ENCODE results near the gene TIMP3.

TIMP3 gene

GRCh38 chr22:32788904-32789624 lies 12.4 kb upstream of the TIMP3 start:
- DNase-seq, result no peak

DNA sequence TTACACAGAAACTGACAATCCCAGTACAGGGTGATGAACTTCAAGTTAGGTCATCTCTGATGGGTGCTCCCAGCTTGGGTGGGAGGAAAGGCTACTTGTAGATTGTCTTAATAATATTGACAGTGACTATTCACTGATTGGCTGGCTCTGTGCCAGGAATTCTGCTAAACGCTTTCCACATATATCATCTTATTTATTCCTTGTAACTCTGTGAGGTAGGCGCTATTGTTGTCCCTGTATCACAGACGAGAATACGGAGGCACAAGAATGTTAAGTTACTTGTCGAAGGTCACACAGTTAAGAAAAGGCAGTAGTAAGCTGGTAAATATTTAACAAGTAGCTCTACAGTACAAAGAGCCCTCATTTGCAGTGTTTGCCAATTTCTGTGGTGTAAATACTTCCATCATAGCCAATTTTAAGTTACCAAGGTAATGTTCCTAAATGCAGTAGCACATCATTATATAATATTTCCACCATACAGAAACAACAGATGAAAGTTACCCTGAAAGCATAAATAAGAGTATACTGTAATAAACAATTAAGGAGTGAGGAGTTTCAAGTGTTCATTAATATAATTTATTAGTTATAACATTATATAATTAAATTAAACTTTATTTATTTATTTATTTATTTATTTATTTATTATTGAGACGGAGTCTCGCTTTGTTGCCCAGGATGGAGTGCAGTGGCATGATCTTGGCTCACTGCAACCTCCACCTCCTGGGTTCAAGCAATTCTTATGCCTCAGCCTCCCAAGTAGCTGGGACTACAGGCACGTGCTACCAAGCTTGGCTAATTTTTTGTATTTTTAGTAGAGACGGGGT lies 11.5 kb upstream of the TIMP3 start:
- DNase-seq, result no peak

DNA sequence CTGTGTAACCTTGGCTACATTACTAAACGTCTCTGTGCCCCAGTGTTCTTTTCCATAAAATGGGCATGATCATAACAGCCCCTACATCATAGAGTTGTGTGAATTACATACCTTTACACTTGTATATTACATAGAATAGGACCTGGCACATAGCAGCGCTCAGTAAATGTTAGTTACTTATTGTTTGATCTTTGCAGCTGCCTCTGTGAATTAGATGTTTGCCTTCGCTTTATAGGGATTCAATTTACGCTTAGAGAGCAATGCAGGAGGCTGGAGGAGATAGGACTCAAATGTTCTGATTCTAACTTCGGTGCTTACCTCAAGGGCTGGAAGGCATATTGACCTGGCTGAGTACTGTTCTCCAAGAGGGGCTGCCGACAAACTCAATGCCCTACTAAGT lies 10.4 kb upstream of the TIMP3 start:
- no peak for DNase-seq

DNA sequence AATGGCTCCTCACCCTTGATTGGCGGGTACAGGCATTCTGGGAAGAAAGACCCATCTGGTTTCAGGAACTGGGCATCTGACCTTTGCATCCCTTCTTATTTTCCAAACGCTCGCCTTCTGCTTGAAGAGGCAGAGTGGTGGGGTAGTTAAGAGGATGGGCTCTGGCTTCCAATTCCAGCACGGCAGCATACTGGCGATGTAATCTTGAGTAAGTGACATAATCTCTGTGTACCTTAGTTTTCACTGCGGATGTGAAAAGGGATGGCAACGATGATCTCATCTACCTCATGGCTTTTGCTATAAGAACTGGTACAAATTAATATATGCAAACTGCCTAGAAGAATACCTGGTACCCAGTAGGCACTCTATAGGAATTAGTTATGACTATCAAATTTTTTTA lies 10.0 kb upstream of the TIMP3 start:
- DNase-seq, result no peak

DNA sequence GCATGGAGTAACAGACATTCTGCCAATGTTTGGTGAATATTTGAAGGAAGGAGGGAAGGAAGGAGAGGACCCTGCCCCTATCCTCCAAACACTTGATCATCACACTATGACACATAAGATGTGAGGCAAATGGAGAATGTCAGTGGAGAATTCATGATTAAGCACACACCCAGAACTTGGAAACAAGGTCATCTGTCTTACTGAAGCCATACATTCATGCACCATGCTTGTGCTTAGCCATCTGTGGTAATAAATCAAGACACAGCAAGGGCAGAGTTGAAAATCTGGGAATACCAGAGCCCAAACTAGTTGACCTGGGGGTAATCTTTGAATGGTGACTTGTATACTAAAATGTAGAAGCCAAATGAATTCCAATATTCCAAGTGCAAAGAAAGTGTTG lies 7.9 kb upstream of the TIMP3 start:
- no peak for DNase-seq

- DNase-seq, result no peak
Observed at GRCh38 chr22:32794449-32795213, 6.9 kb upstream of the TIMP3 start.

DNA sequence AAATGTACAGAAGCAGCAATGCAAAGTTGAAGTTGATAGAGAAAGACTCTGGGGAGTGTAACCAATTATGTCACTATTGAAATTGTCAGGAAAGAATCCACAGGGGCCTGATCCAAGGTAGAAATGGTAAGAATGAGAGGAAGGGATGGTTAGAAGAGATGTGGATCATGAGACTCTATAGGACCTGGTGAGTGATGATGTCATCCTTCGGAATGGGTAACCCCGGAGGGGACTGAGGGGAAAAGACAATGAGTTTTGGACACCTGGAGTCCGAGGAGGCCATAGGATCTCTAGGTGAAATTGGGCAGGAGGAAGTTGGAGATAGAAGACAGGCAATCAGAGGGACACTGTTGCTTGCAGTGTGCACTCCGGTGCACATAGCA lies 6.3 kb upstream of the TIMP3 start:
- no peak for DNase-seq

- peak; percentile 46 to 58 for DNase-seq
Observed at GRCh38 chr22:32796865-32797573, 4.5 kb upstream of the TIMP3 start.

DNA sequence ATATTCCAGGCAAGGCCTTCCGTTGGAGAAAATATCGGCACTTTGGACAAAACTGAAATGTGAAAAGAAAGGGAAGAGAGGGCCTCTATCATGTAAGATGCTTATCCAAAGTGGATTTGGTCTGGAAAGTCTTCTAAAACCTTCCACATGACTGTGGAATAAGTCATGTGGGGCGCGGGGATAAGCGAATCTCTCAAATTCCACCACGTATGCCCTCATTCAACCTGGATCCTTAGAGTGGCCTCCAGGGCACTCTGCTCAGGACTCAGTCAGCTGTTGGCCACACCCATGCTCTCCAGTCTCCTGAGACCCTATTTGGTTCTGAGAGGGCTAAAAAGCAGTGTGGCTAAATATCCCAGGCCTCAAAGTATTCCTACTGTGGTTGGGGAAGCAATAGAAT lies 2.0 kb upstream of the TIMP3 start:
- DNase-seq, result no peak

DNA sequence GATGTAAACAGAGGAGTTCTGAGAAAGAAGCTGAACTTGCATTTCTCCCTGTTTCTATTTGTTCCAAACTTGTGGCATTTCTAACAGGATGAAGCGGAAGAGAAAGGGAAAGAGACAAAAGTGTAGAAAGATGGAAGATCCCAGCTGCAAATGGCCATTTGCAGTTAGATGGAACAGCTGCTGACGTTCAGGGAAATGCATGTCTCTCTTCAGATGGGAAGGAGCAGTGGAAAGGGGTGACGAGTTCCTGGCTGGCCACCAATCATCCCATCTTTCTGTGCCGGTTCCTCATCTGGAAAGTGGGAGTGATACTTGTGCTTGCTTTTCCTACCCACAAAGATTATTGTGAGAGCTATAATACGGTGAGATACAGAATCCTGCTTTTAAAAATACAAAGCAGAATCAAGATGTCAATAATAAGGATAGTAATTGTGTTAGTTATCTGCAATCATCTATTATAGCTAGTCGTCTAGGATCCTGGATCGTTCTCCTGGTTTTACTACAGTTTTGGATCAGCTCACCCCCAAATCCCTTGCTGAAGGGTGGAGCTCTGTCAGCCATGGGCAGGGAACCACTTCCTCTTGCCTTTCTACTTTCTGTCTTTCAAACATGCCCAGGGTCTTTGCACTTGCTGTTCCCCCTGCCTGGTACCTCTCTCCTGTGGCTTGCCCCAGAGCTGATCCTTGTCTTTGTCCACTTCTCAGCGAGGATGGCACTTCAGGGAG lies 1.2 kb upstream of the TIMP3 start:
- DNase-seq, result no peak

- DNase-seq, result no peak
Observed at GRCh38 chr22:32800994-32801536, 440 bp upstream of the TIMP3 start.

DNA sequence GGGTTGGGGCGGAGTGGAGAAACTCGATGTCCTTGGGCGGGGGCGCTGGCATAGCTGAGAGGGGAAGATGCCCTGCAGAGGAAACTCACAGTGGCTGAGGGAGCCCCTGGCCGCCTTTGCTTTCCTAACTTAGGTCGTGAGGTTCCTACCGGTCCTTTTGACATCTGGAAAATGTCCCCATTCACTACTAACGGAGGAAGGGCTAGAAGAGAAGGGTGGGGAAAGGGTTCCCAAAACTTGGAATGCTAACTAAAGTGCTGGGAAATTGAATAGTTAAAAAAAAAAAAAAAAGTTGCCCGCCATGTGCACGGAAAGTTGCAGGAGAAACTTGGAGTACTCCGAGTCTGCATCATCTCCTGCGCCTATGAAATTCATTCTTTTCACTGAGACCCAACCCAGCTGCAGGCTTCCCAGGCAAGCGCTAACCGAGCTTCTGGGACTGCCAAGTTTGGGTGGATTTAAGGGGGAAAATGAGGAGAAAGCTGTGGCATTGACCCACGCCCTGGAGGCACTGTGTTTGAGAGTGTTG lies 796 bp downstream of the TIMP3 start:
- DNase-seq, result no peak

DNA sequence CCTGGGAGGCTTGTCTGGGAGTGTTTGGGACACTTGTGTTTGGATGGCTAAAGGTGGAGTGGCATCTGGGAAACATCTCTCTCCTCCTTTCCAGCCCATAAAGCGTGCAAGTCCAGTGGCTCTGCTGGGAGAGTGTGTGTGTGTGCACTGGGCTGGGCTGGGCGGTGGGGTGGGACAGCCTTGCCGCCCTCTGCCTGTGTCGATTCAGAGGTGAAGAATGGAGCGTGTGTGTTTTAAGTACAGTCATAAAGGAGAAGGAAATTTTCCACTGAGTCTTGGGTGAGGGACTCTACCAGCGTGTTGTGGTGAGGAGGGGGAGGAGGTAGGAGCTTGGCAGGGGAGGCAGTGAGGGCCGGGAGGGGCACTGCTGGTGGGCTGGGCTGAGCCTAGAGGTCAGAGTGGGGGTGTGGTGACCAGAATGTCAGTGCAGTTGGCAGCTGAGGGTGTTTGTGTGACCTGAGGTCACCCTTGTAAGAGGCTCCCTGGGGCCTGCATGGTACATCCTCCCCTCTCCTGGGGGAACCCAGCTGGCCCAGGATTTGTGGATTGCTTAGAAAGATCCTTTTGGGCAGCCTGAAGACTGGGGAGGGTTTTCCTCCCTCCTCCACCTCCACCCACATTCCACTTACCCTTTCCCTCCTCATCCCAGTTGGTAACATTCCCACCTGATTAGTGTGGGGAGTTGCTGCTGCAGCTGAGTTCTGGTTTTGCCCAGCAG lies 1.7 kb downstream of the TIMP3 start:
- DNase-seq, result no peak

DNA sequence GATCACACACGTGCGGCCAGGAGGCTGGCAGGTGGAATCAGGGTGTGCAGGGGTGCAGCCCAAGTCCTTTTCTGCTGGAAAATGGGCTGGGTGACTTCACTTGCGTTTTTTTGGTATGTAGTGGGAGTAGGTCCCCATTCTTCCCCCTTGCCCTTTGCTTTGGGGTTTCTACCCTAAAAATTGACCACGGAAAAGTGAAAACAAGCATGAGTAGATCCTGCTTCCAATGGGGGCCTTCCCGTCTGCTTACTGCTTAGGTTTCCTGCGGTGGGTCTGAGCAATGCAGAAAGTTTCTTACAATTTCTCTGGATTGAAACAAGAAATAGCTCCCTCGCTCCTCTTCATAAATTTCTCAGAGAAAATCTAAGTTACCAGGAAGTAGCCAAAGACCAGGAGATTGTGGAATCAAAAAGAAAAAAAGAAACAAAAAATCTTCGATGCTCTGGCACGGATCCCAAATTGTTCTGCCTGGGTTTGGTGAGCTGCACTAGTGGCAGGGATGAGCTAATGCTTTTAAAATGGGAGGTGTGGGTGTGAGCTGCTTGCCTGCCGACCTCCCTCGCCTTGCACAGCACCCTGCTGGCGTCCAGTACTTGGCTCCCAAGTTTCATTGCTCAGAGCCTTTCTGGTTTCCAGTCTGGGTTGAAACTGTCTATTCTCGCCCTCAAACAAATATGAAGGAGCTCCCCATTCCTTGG lies 2.4 kb downstream of the TIMP3 start:
- no peak for DNase-seq

DNA sequence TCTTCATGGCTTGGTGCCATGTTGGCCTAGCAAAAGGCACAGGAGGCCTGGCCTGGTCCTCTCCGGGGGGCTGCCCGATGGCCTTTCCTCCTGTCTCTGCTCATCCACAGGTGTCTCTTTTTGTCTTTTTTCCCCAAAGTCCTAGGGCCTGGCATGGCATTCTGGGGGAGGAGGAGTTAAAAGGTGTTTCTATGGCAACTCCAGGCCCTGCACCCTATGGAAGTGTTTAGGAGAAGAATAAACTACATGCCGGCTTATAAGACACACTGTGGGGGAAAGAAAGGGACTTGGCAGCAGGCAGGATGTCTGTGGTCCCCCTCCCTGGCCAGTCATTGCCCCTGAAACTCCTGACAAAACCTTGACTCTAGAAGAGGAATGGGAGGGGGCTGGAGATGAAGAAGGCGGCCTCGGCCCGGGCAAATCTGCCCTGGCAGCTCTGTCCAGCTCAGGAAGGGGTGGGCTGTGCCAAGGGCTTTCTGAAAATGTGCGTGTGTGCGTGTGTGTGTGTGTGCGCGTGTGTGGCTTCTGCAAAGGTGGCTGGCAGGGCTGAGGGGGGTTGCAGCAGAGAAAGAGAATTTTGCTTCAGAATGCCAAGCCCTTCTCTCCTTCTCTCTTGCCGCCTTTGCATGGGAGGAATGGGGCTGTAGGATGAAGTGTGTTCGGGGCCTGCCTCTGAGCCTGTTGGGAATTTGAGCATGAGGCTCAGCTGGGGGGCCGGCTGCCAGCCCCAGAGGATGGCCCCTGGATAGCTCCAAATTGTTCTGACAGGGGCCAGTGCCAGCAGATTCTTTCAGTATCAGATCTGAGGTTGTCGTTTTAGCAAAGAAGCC lies 3.2 kb downstream of the TIMP3 start:
- DNase-seq, result no peak

GRCh38 chr22:32805361-32805881 lies 3.9 kb downstream of the TIMP3 start:
- no peak for DNase-seq

- no peak for DNase-seq
Observed at GRCh38 chr22:32806296-32806695, 4.8 kb downstream of the TIMP3 start.

DNA sequence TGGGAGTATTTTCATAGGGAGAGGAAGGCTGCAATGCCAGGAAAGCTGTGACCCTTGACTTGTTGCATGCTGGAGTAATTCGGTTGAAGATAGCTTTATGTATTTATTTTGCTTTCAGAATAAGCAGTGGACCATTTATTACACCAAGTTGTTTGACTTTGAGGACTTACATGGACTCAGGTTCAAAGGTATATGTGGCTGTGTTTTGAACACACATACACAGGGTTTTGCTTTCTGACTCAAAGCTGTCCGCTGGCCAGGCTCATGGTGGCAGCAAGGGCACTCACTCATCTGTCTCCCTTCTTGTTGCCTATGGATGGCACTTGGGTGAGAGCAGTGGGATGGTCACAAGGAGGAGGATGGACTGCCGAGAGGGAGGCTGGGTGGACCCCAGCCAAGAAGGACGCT lies 6.5 kb downstream of the TIMP3 start:
- no peak for DNase-seq

Data from stimulated activated CD4-positive, alpha-beta T cell treated with anti-CD3 and anti-CD28 coated beads, Interleukin-2, amount 100 ng/mL, for 48 hours (primary cell).